GM18517 (cell line): Measurements from ENCODE around the gene NLK.
"Not testable (repeated sequence)": the region's sequence is repeated elsewhere in the genome, so short reads cannot be mapped to it uniquely, and the experiment has no call there.

Experiments used
- ATAC-seq: cut with Tn5 transposase; IDR thresholded peaks from one replicate; pipeline ENCODE4 v1.9.1; 2021; ENCODE audit warnings: mild to moderate bottlenecking, moderate library complexity; ENCODE audit not compliant: unreplicated experiment

Gene NLK

GRCh38 chr17:28071891-28072606 is 29.6 kb downstream of the NLK start:
- ATAC-seq: no peak

GRCh38 chr17:28072936-28073533 is 30.6 kb downstream of the NLK start:
- no peak for ATAC-seq

GRCh38 chr17:28074010-28074409 is 31.5 kb downstream of the NLK start:
- no peak for ATAC-seq

GRCh38 chr17:28076144-28076543 is 33.7 kb downstream of the NLK start:
- ATAC-seq: no peak

- ATAC-seq: not testable (repeated sequence)
Measured at GRCh38 chr17:28077140-28077539, 34.7 kb downstream of the NLK start.

- no peak for ATAC-seq
Measured at GRCh38 chr17:28078341-28079229, 36.1 kb downstream of the NLK start.

- ATAC-seq: no peak
Measured at GRCh38 chr17:28081467-28081866, 39.0 kb downstream of the NLK start.

- no peak for ATAC-seq
Measured at GRCh38 chr17:28085766-28086165, 43.3 kb downstream of the NLK start.

- ATAC-seq: no peak
Measured at GRCh38 chr17:28086519-28086918, 44.0 kb downstream of the NLK start.

GRCh38 chr17:28087743-28088142 is 45.3 kb downstream of the NLK start:
- no peak for ATAC-seq

GRCh38 chr17:28090551-28090950 is 48.1 kb downstream of the NLK start:
- no peak for ATAC-seq

- no peak for ATAC-seq
Measured at GRCh38 chr17:28092088-28092487, 49.6 kb downstream of the NLK start.

- ATAC-seq: no peak
Measured at GRCh38 chr17:28093999-28094716, 51.7 kb downstream of the NLK start.

GRCh38 chr17:28096756-28097155 is 54.3 kb downstream of the NLK start:
- ATAC-seq: no peak

- no peak for ATAC-seq
Measured at GRCh38 chr17:28097254-28097653, 54.8 kb downstream of the NLK start.

- ATAC-seq: peak; percentile 66
Measured at GRCh38 chr17:28097901-28098300, 55.4 kb downstream of the NLK start.

GRCh38 chr17:28098591-28098990 is 56.1 kb downstream of the NLK start:
- ATAC-seq: not testable (repeated sequence)

GRCh38 chr17:28100251-28100650 is 57.8 kb downstream of the NLK start:
- no peak for ATAC-seq

- no peak for ATAC-seq
Measured at GRCh38 chr17:28100936-28101335, 58.5 kb downstream of the NLK start.

GRCh38 chr17:28101919-28102318 is 59.4 kb downstream of the NLK start:
- no peak for ATAC-seq

GRCh38 chr17:28105501-28105900 is 63.0 kb downstream of the NLK start:
- ATAC-seq: no peak
